Type B pancreatic cell (in vitro differentiated cells): ENCODE results near the gene TAMM41. TPM values are rescaled to one million over a fixed set of nuclear protein-coding genes. Genes with fewer than 3 reads are reported as not detected.
A peak's percentile ranks its signal among the peaks of the same experiment; 100 is the strongest.

Experiments
- DNase-seq: peaks from one replicate; pipeline ENCODE4 v3.0.0; 2021; ENCODE audit warnings: mixed read lengths; ENCODE audit not compliant: unreplicated experiment; ENCODE audit errors: extremely low spot score
- H3K27ac Mint-ChIP-seq: 2 replicates; pipeline ENCODE4 v1.8.0; 2021; ENCODE audit warnings: mild to moderate bottlenecking, mixed read lengths
- H3K27me3 Mint-ChIP-seq: 2 replicates; pipeline ENCODE4 v1.8.0; 2021; ENCODE audit warnings: mixed read lengths
- H3K36me3 Mint-ChIP-seq: 2 replicates; pipeline ENCODE4 v1.8.0; 2021; ENCODE audit warnings: mixed read lengths
- H3K4me1 Mint-ChIP-seq: one replicate; pipeline ENCODE4 v1.8.0; 2021; ENCODE audit warnings: mixed read lengths; ENCODE audit not compliant: unreplicated experiment
- H3K4me3 Mint-ChIP-seq: 2 replicates; pipeline ENCODE4 v1.8.0; 2021; ENCODE audit warnings: mild to moderate bottlenecking, mixed read lengths
- H3K9me3 Mint-ChIP-seq: 2 replicates; pipeline ENCODE4 v1.8.0; 2021; ENCODE audit warnings: mixed read lengths
- total RNA-seq: library from RNA; stranded (reverse); gene quantifications from 2 replicates; pipeline ENCODE4 v1.2.1, GENCODE V29; 2021; ENCODE audit warnings: low replicate concordance
- TF ChIP-seq, protein P1 (sequence below): fragments of 200-600 bp; sonication (generic); conservative IDR thresholded peaks from 2 replicates; pipeline ENCODE4 v1.5.0; 2021; ENCODE audit warnings: antibody characterized with exemption, mild to moderate bottlenecking

TAMM41 gene
- total RNA-seq, 1 donor from 2014 or later: 25.4 TPM

- peaks cover 4% of the 10 kb centered on the region for H3K4me1 Mint-ChIP-seq
- DNase-seq: no peak
- H3K36me3 Mint-ChIP-seq: peaks cover 14% of the 10 kb centered on the region
- TF ChIP-seq, protein P1, sequence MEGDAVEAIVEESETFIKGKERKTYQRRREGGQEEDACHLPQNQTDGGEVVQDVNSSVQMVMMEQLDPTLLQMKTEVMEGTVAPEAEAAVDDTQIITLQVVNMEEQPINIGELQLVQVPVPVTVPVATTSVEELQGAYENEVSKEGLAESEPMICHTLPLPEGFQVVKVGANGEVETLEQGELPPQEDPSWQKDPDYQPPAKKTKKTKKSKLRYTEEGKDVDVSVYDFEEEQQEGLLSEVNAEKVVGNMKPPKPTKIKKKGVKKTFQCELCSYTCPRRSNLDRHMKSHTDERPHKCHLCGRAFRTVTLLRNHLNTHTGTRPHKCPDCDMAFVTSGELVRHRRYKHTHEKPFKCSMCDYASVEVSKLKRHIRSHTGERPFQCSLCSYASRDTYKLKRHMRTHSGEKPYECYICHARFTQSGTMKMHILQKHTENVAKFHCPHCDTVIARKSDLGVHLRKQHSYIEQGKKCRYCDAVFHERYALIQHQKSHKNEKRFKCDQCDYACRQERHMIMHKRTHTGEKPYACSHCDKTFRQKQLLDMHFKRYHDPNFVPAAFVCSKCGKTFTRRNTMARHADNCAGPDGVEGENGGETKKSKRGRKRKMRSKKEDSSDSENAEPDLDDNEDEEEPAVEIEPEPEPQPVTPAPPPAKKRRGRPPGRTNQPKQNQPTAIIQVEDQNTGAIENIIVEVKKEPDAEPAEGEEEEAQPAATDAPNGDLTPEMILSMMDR: peak; percentile 74
- no peak overlapping the region for H3K4me3 Mint-ChIP-seq
- H3K27ac Mint-ChIP-seq: no peak overlapping the region
- no peaks in the 10 kb centered on the region for H3K9me3 Mint-ChIP-seq
- no peaks in the 10 kb centered on the region for H3K27me3 Mint-ChIP-seq
These were observed 11.6 kb downstream of the TAMM41 start for GRCh38 chr3:11835028-11835639.

GRCh38 chr3:11832981-11833905 lies 13.4 kb downstream of the TAMM41 start:
- Mint-ChIP-seq H3K27ac (peak overlapping the region; percentile 43), H3K9me3 (no peaks in the 10 kb centered on the region), H3K36me3 (peaks cover 16% of the 10 kb centered on the region), H3K27me3 (no peaks in the 10 kb centered on the region), H3K4me3 (no peak overlapping the region), H3K4me1 (peaks cover 4% of the 10 kb centered on the region)
- TF ChIP-seq, protein P1: no peak
- DNase-seq: no peak

DNA sequence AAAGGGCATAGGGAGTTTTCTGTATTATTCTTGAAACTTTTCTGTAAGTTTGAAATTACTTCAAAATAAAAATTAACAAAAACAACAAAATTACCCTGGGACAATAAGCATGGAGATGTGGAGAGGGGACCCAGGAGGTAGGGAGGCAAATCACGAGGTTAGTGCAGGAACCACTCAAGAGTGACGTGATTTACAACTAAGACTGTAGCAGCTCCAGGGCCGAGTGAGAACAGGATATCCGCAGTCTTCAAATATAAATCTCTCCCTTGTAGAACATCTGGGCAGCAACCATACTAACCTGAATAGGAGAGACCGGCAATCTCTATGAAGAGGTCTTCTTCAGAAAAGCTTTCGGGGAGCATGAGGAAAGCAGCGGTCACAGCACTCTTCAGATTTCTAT lies 17.3 kb downstream of the TAMM41 start:
- no peaks in the 10 kb centered on the region for H3K9me3 Mint-ChIP-seq
- H3K27ac Mint-ChIP-seq: no peak overlapping the region
- peaks cover 4% of the 10 kb centered on the region for H3K4me1 Mint-ChIP-seq
- H3K27me3 Mint-ChIP-seq: no peaks in the 10 kb centered on the region
- no peak overlapping the region for H3K4me3 Mint-ChIP-seq
- TF ChIP-seq, protein P1: no peak
- H3K36me3 Mint-ChIP-seq: peaks cover 30% of the 10 kb centered on the region
- no peak for DNase-seq

GRCh38 chr3:11826628-11827265 lies 19.9 kb downstream of the TAMM41 start:
- H3K27ac Mint-ChIP-seq: no peak overlapping the region
- H3K4me1 Mint-ChIP-seq: no peaks in the 10 kb centered on the region
- H3K4me3 Mint-ChIP-seq: no peak overlapping the region
- H3K9me3 Mint-ChIP-seq: no peaks in the 10 kb centered on the region
- no peak for DNase-seq
- TF ChIP-seq, protein P1: no peak
- H3K36me3 Mint-ChIP-seq: peaks cover 36% of the 10 kb centered on the region
- no peaks in the 10 kb centered on the region for H3K27me3 Mint-ChIP-seq

DNA sequence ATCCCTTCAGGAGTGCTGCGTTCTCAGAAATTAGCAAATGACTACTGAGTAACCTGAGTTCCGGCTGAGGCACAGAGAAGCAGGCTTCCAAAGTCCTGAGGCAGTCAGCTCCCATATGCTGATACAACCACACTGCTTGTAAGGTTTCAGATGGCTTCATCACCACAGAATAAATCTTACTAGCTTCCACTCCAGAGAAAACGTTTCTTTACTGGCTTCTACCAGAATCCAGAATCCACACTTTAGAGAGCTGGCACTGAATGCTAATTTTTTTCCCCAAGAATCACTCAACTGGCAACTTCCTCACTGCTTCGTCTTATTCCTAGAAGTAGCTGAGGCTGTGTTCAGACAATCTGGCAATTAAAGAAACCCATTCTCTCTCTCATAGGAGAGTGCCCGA lies 21.4 kb downstream of the TAMM41 start:
- TF ChIP-seq, protein P1: no peak
- Mint-ChIP-seq H3K27me3 (no peaks in the 10 kb centered on the region), H3K4me3 (no peak overlapping the region), H3K4me1 (peaks cover 3% of the 10 kb centered on the region), H3K27ac (no peak overlapping the region), H3K36me3 (peaks cover 36% of the 10 kb centered on the region), H3K9me3 (no peaks in the 10 kb centered on the region)
- no peak for DNase-seq
